ENCODE data around the gene ASB1.
A peak's percentile ranks its signal among the peaks of the same experiment; 100 is the strongest.

Gene ASB1

GRCh38 chr2:238420878-238421694 lies 5.6 kb upstream of the ASB1 start:
- no peak for TF ChIP-seq CTCF (IDR thresholded peaks at IDR 0.05)
- TF ChIP-seq ZFX (IDR thresholded peaks at IDR 0.05; ENCODE audit: borderline replicate concordance): no peak
- H3K27ac ChIP-seq: no peak overlapping the region

- H3K27ac ChIP-seq: no peak overlapping the region
- TF ChIP-seq ZFX (IDR thresholded peaks at IDR 0.05; ENCODE audit: borderline replicate concordance): no peak
- no peak for TF ChIP-seq CTCF (IDR thresholded peaks at IDR 0.05)
Measured at GRCh38 chr2:238421695-238422035, 5.1 kb upstream of the ASB1 start.

GRCh38 chr2:238422285-238422684 lies 4.4 kb upstream of the ASB1 start:
- no peak overlapping the region for H3K27ac ChIP-seq
- no peak for TF ChIP-seq ZFX (IDR thresholded peaks at IDR 0.05; ENCODE audit: borderline replicate concordance)
- TF ChIP-seq CTCF (IDR thresholded peaks at IDR 0.05): no peak

- H3K27ac ChIP-seq: no peak overlapping the region
- TF ChIP-seq ZFX (IDR thresholded peaks at IDR 0.05; ENCODE audit: borderline replicate concordance) (no peak), CTCF (IDR thresholded peaks at IDR 0.05) (no peak)
Measured at GRCh38 chr2:238422940-238423339, 3.8 kb upstream of the ASB1 start.

- no peak overlapping the region for H3K27ac ChIP-seq
- no peak for TF ChIP-seq CTCF (IDR thresholded peaks at IDR 0.05)
- no peak for TF ChIP-seq ZFX (IDR thresholded peaks at IDR 0.05; ENCODE audit: borderline replicate concordance)
Measured at GRCh38 chr2:238423561-238424312, 3.0 kb upstream of the ASB1 start.

- no peak for TF ChIP-seq ZFX (IDR thresholded peaks at IDR 0.05; ENCODE audit: borderline replicate concordance)
- no peak for TF ChIP-seq CTCF (IDR thresholded peaks at IDR 0.05)
- H3K27ac ChIP-seq: no peak overlapping the region
Measured at GRCh38 chr2:238424313-238424700, 2.4 kb upstream of the ASB1 start.

- no peak for TF ChIP-seq ZFX (IDR thresholded peaks at IDR 0.05; ENCODE audit: borderline replicate concordance)
- no peak for TF ChIP-seq CTCF (IDR thresholded peaks at IDR 0.05)
- H3K27ac ChIP-seq: peak overlapping the region; percentile 97; the same call in 1 of the 2 replicates
Measured at GRCh38 chr2:238425505-238425978, 1.2 kb upstream of the ASB1 start.
